ENCODE measurements around the gene PRIMA1. TPM values are rescaled to one million over a fixed set of nuclear protein-coding genes. Genes with fewer than 3 reads are reported as not detected.

The PRIMA1 gene
- total RNA-seq, 1 experiment from 2014 or later, result 1.0 TPM

GRCh38 chr14:93669632-93670031 lies 118.7 kb downstream of the PRIMA1 start:
- Histone ChIP-seq H3K27me3 (replicated peaks; ENCODE audit: control insufficient read depth, insufficient read depth, low read length) (no peaks in the 10 kb centered on the region; the same call in 1 of the 2 replicates), H3K36me3 (ENCODE audit: control insufficient read depth, insufficient read depth, low read length) (no peaks in the 10 kb centered on the region), H3K9me3 (peaks cover 7% of the 10 kb centered on the region), H3K4me3 (ENCODE audit: low read depth, low read length) (no peak overlapping the region), H3K4me1 (no peaks in the 10 kb centered on the region)
- no TSS peak for BruUV-seq (replicated peaks)
- ChIA-PET CTCF (no interaction called here), POLR2A (no interaction called here)
- Mint-ChIP-seq H3K4me1 (ENCODE audit: low read depth, unreplicated experiment) (no peaks in the 10 kb centered on the region), H3K4me3 (ENCODE audit: unreplicated experiment) (no peak overlapping the region), H3K27ac (ENCODE audit: unreplicated experiment) (no peak overlapping the region), H3K9me3 (ENCODE audit: unreplicated experiment) (peaks cover 32% of the 10 kb centered on the region), H3K27me3 (ENCODE audit: insufficient read depth, unreplicated experiment) (peaks cover 11% of the 10 kb centered on the region), H3K36me3 (ENCODE audit: insufficient read depth, unreplicated experiment) (no peaks in the 10 kb centered on the region)
- intact Hi-C loops (cut with micrococcal nuclease; ENCODE audit: unreplicated experiment), result no loop called here
- no peak for TF ChIP-seq CTCF (IDR thresholded peaks at IDR 0.05; ENCODE audit: insufficient read depth in 1 of 2, low read depth in 1 of 2, low read length in 1 of 2, severe bottlenecking in 1 of 2, unreplicated experiment in 1 of 2)
- no peak for DNase-seq

Other genes starting within 250 kb of the PRIMA1 start
- gene FAM181A, start 138.9 kb upstream of the PRIMA1 start, total RNA-seq (2022), result not detected in 2 replicates
- gene ASB2, start 188.1 kb upstream of the PRIMA1 start, total RNA-seq (2022), result 0.21 TPM in 1 of 2 replicates, not detected in the other
- not detected in 2 replicates for gene CCDC197, start 208.8 kb upstream of the PRIMA1 start, total RNA-seq (2022)
- gene OTUB2, start 237.9 kb upstream of the PRIMA1 start, total RNA-seq (2022), result 1.2 TPM in 2 replicates